Measurements from ENCODE around the gene NFU1. TPM values are rescaled to one million over a fixed set of nuclear protein-coding genes. Genes with fewer than 3 reads are reported as not detected.

NFU1 gene
- total RNA-seq, 2 experiments from 2014 or later = 15.4 to 30.5 TPM

DNA sequence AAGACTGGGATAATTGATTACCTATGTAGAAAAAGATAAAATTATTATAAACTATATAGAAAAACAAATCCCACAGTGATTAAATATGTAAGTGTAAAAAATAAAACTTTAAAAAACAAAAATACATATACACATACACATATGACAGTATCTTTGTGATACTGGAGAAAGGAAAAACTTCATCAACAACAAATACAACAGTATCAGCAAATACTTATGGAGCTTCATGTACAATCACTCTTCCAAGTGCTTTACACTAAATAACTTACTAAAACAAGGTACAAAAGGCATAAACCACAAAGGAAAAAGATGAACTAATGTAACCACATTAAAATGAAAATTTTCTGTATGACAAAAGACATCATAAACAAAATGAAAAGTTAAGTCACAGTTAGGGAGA is 26.1 kb downstream of the NFU1 start:
- Histone ChIP-seq H3K27ac (ENCODE audit: low read depth, low read length, poor library complexity, severe bottlenecking) (no peak overlapping the region), H3K4me1 (ENCODE audit: insufficient read depth, low read length, poor library complexity, severe bottlenecking) (no peaks in the 10 kb centered on the region), H4K20me1 (ENCODE audit: insufficient read depth, low read length) (no peaks in the 10 kb centered on the region), H3K36me3 (ENCODE audit: insufficient read depth, low read length) (peaks cover 23% of the 10 kb centered on the region), H3K4me3 (ENCODE audit: low read depth, low read length, poor library complexity, severe bottlenecking) (no peak overlapping the region), H3K4me2 (ENCODE audit: low read length) (no peak overlapping the region), H2AFZ (ENCODE audit: low read length) (no peak overlapping the region), H3K9me2 (ENCODE audit: insufficient read depth, low read length) (no peaks in the 10 kb centered on the region), H3K9me3 (ENCODE audit: low read length) (no peaks in the 10 kb centered on the region), H3K79me2 (ENCODE audit: insufficient read depth, low read depth, low read length) (no peaks in the 10 kb centered on the region)
- intact Hi-C loops (cut with micrococcal nuclease; ENCODE audit: unreplicated experiment) = no loop called here
- POLR2A ChIA-PET = no interaction called here
- no peak for TF ChIP-seq EZH2phosphoT487 (IDR thresholded peaks at IDR 0.05; ENCODE audit: borderline replicate concordance, low read depth, low read length)
- no peak for TF ChIP-seq CTCF (conservative IDR thresholded peaks at IDR 0.05; ENCODE audit: low read length)
- no TSS peak for BruUV-seq (replicated peaks)
- no peak for DNase-seq (ENCODE audit: low spot score)
- CTCF ChIA-PET (ENCODE audit: unreplicated experiment) = no interaction called here

- Histone ChIP-seq H3K79me2 (ENCODE audit: insufficient read depth, low read depth, low read length) (no peaks in the 10 kb centered on the region), H2AFZ (ENCODE audit: low read length) (no peak overlapping the region), H3K36me3 (ENCODE audit: insufficient read depth, low read length) (peaks cover 46% of the 10 kb centered on the region), H3K9me3 (ENCODE audit: low read length) (no peaks in the 10 kb centered on the region; the same call in 1 of the 2 replicates), H4K20me1 (ENCODE audit: insufficient read depth, low read length) (no peaks in the 10 kb centered on the region), H3K4me3 (ENCODE audit: low read depth, low read length, poor library complexity, severe bottlenecking) (no peak overlapping the region), H3K4me1 (ENCODE audit: insufficient read depth, low read length, poor library complexity, severe bottlenecking) (no peaks in the 10 kb centered on the region), H3K4me2 (ENCODE audit: low read length) (no peak overlapping the region), H3K27ac (ENCODE audit: low read depth, low read length, poor library complexity, severe bottlenecking) (no peak overlapping the region), H3K9me2 (ENCODE audit: insufficient read depth, low read length) (no peaks in the 10 kb centered on the region)
- BruUV-seq (replicated peaks) = no TSS peak
- CTCF ChIA-PET (ENCODE audit: unreplicated experiment) = no interaction called here
- POLR2A ChIA-PET = no interaction called here
- TF ChIP-seq EZH2phosphoT487 (IDR thresholded peaks at IDR 0.05; ENCODE audit: borderline replicate concordance, low read depth, low read length) (no peak), CTCF (conservative IDR thresholded peaks at IDR 0.05; ENCODE audit: low read length) (no peak)
- no peak for DNase-seq (ENCODE audit: low spot score)
- intact Hi-C loops (cut with micrococcal nuclease; ENCODE audit: unreplicated experiment) = no loop called here
Measured at GRCh38 chr2:69405306-69405705, 31.9 kb downstream of the NFU1 start.

DNA sequence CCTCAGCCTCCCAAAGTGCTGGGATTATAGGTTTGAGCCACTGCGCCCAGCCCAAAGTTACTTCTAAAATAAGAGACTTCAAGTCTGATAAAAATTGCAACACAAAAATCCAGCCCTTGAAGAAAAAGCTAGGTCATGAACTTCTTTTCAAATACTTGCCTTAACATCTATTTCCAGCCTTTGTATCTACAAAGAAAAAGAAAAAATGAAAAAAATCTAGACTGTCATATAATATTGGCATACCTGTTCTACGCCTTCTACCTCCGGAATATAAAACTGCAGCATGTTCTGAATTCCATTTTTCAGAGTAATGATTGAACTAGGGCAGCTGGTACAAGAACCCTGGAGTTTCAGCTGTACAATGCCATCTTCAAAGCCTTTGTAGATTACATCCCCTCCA is 37.1 kb downstream of the NFU1 start:
- no TSS peak for BruUV-seq (replicated peaks)
- Histone ChIP-seq H3K9me2 (ENCODE audit: insufficient read depth, low read length) (no peaks in the 10 kb centered on the region), H3K36me3 (ENCODE audit: insufficient read depth, low read length) (peaks cover 48% of the 10 kb centered on the region), H3K9me3 (ENCODE audit: low read length) (no peaks in the 10 kb centered on the region; the same call in 1 of the 2 replicates), H4K20me1 (ENCODE audit: insufficient read depth, low read length) (no peaks in the 10 kb centered on the region), H3K4me3 (ENCODE audit: low read depth, low read length, poor library complexity, severe bottlenecking) (no peak overlapping the region), H3K4me2 (ENCODE audit: low read length) (no peak overlapping the region), H2AFZ (ENCODE audit: low read length) (no peak overlapping the region), H3K4me1 (ENCODE audit: insufficient read depth, low read length, poor library complexity, severe bottlenecking) (no peaks in the 10 kb centered on the region), H3K79me2 (ENCODE audit: insufficient read depth, low read depth, low read length) (no peaks in the 10 kb centered on the region), H3K27ac (ENCODE audit: low read depth, low read length, poor library complexity, severe bottlenecking) (no peak overlapping the region)
- TF ChIP-seq CTCF (conservative IDR thresholded peaks at IDR 0.05; ENCODE audit: low read length) (no peak), EZH2phosphoT487 (IDR thresholded peaks at IDR 0.05; ENCODE audit: borderline replicate concordance, low read depth, low read length) (no peak)
- DNase-seq (ENCODE audit: low spot score) = no peak
- POLR2A ChIA-PET = interaction anchor here (0.5 to 0.7 kb wide), 4 partner anchors 9 to 1073 kb away, joined by 3 to 6 read pairs (median 4); no protein-coding TSS in a partner anchor
- CTCF ChIA-PET (ENCODE audit: unreplicated experiment) = no interaction called here
- intact Hi-C loops (cut with micrococcal nuclease; ENCODE audit: unreplicated experiment) = no loop called here

All from OCI-LY7 (cell line).